ENCODE results near the gene PGAP3. TPM values are rescaled to one million over a fixed set of nuclear protein-coding genes. Genes with fewer than 3 reads are reported as not detected.

Gene PGAP3
- total RNA-seq, 1 donor from 2014 or later = 17.1 TPM

- DNase-seq (ENCODE audit: low read depth) = no peak
Measured at GRCh38 chr17:39640591-39641031, 47.2 kb downstream of the PGAP3 start.

- peak; percentile 47 for DNase-seq (ENCODE audit: low read depth)
Measured at GRCh38 chr17:39639566-39640458, 48.0 kb downstream of the PGAP3 start.

GRCh38 chr17:39639043-39639442 lies 48.8 kb downstream of the PGAP3 start:
- no peak for DNase-seq (ENCODE audit: low read depth)

- DNase-seq (ENCODE audit: low read depth) = no peak
Measured at GRCh38 chr17:39638317-39638716, 49.5 kb downstream of the PGAP3 start.

- DNase-seq (ENCODE audit: low read depth) = peak; percentile 90
Measured at GRCh38 chr17:39636927-39637736, 50.7 kb downstream of the PGAP3 start, which contains the start of gene STARD3. Gene STARD3 (plus strand): TSS chr17:39637144. CDS start chr17:39653532, 16,388 bp downstream.

- DNase-seq (ENCODE audit: low read depth) = no peak
Measured at GRCh38 chr17:39636587-39636926, 51.3 kb downstream of the PGAP3 start.

- DNase-seq (ENCODE audit: low read depth) = no peak
Measured at GRCh38 chr17:39635614-39636176, 52.2 kb downstream of the PGAP3 start.

GRCh38 chr17:39634384-39634871 lies 53.4 kb downstream of the PGAP3 start:
- peak; percentile 68 for DNase-seq (ENCODE audit: low read depth)

GRCh38 chr17:39633570-39634183 lies 54.2 kb downstream of the PGAP3 start:
- DNase-seq (ENCODE audit: low read depth) = no peak

- no peak for DNase-seq (ENCODE audit: low read depth)
Measured at GRCh38 chr17:39632153-39632941, 55.5 kb downstream of the PGAP3 start.

- DNase-seq (ENCODE audit: low read depth) = no peak
Measured at GRCh38 chr17:39631403-39631802, 56.5 kb downstream of the PGAP3 start.

- DNase-seq (ENCODE audit: low read depth) = no peak
Measured at GRCh38 chr17:39629898-39630297, 58.0 kb downstream of the PGAP3 start.

GRCh38 chr17:39629494-39629880 lies 58.4 kb downstream of the PGAP3 start:
- no peak for DNase-seq (ENCODE audit: low read depth)

GRCh38 chr17:39628655-39629493 lies 59.0 kb downstream of the PGAP3 start:
- no peak for DNase-seq (ENCODE audit: low read depth)

- no peak for DNase-seq (ENCODE audit: low read depth)
Measured at GRCh38 chr17:39627712-39628516, 59.9 kb downstream of the PGAP3 start.

- DNase-seq (ENCODE audit: low read depth) = no peak
Measured at GRCh38 chr17:39627047-39627711, 60.7 kb downstream of the PGAP3 start.

GRCh38 chr17:39626171-39627046 lies 61.4 kb downstream of the PGAP3 start, which contains the start of gene PPP1R1B:
Gene PPP1R1B (plus strand): TSS chr17:39626952. CDS start chr17:39627393, 441 bp downstream.
- DNase-seq (ENCODE audit: low read depth) = no peak

Data from myocyte (in vitro differentiated cells).